Hematopoietic multipotent progenitor cell treated with erythropoietin and hydrocortisone succinate and interleukin-3 and kit ligand, for 8 days (in vitro differentiated cells): Measurements from ENCODE around the gene ETF1.

Experiments used
- DNase-seq: peaks from one replicate; pipeline ENCODE4 v3.0.0-alpha.2; 2015

Gene ETF1

DNA sequence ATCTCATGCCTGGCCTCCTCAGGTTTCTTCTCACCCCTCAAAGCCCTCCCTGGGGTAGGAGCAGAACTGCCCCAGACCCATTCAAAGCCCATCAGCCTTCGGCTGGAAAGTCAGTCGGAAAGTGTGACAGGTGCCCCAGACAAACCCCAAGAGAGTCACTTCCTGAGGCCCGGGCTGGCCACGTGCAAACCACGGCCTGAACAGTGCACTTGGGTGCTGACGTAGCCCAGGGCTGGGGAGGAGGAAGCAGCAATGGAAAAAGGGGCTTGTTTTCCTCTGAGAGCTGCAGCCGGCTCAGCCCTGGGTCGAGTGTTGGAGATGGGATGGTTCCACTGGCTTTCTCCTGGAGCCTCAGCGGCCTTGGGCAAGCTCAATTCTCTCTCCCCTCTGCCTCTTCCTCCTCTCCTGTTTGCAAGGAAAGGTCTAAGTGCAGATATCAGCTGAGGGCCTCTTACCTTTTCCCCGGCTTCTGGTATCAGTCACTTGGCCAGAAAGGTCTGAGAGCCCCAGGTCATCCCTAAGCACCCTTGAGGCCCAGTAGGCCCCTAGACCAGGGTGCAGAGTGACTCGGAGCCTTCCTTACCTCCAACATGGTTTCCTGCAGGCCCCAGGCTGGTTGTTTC, 83.6 kb downstream of the ETF1 start:
- no peak for DNase-seq

GRCh38 chr5:138458856-138459255, 84.2 kb downstream of the ETF1 start:
- DNase-seq: no peak

DNA sequence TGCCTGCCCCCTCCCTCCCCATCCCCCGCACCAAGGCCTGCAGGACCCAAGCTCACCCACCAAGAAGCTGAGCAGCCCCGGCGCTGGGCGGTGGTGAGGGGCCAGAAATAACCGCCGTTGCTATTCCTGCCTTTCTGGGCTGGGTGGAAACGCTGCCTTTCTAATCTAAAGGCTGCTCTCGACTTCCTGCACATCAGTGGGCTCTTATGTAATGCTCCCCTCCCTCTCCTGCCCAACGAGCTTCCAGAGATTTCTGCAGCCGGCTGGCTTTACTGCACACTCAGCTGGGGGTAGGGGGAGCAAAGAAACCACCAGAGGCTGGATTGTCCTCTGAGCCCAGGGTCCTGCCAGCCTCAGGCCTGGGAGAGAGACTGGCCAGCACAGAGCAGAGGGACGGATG, 84.7 kb downstream of the ETF1 start:
- no peak for DNase-seq

DNA sequence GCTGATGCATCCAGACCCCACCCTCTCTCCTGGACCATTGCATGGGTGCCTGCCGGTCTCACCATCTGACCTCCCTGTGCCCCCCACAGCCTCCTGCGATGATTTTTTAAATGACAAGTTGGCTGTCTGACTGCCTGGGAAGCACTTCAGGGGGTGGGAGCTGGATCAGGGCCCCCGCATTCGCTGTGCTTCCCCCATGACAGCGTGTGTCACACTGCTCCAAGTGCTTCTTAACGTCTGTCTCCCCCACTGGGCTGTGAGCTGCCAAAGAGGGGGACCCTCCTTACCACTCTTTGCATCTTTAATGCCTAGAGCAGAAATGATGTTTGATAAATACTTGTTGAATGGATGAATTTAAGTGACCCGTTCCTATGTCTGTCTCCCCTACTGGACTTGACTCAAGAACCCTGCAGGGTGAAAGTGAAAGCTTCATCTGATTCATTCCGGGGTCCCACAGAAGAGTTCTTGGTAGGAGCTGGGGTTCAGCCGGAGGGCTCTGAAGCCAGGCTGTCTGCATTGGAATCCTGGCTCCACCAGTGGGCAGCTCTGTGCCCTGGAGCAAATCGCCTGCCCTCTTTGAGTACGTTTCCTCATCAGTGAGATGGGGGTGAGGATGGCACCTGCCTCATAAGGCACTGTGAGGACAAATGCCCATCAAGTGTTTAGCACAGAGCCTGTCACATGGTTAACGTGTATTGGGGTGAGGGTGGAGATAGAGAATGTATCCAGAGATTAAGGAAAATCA, 85.3 kb downstream of the ETF1 start:
- DNase-seq: no peak
